GM18873 (cell line): ENCODE data around the gene OSGIN1.

ENCODE experiments used
- ATAC-seq: cut with Tn5 transposase; IDR thresholded peaks from one replicate; pipeline ENCODE4 v1.9.1; 2021; ENCODE audit warnings: mild to moderate bottlenecking, moderate library complexity, moderate number of reproducible peaks; ENCODE audit not compliant: unreplicated experiment, low FRiP score

Gene OSGIN1

DNA sequence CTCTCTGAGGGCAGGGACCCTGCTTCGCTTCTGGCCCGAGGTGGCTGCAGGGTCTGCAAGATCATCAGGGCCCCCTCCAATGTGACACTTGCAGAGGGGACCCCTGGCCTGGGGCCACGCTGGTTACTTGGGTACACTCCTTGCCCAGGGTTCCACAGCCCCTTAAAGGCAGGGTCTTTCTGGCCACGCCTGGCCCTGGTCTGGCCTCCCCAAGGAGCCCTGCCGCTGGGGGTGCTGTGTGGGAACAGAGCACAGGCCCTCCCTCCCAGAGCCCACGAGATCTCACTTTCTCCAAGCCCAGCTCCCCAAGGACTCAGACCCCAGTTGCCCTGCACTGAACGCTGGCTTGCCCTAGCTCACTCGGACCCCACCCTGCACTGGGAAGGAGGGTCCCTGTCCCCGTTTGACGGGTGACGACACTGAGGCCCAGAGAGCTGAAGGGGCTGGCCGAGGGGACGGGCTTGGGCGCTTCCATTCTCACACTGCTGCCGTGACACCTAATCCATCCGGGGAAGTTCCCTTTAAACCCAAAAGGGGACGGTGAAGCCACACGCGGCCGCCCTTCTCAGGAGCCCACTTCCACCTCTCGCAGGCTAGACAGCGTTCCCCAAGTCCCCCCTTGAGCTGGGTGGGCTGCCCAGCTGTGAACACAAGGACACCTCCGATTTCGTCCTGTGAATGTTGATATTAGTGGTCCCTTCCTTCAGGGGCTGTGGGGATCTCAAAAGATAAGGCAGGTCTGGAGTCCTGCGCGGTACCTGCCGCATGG lies 26.9 kb upstream of the OSGIN1 start:
- no peak for ATAC-seq

DNA sequence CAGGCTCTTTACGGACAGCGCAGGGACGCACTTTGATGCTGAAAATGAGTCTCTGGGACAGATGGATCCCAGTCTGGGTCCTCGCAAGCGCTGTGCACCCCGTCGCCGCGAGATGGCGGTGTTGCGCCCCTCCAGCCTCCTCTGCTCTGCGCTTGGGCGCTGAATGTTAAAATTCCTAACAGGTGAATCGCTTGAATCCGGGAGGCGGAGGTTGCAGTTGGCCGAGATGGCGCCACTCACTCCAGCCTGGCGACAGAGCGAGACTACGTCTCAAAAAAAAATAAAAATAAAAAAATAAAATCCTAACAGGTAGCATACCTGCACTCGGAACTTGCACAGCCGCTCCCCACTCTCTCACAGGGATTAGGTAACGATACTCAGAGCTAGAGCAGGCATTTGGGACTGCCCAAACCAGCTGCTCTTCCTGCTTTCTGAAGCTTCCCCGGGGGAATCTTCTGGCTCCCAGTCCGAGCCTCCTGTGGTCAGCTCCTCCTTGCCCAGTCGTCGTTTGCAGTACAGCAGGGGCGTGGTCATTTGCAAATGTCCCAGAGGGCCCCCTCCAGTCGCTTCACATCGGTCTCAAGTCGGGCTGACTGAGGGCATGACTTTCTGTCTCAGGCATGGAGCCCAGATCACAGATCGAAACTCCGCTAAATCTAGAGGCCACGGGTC lies 26.2 kb upstream of the OSGIN1 start:
- no peak for ATAC-seq

DNA sequence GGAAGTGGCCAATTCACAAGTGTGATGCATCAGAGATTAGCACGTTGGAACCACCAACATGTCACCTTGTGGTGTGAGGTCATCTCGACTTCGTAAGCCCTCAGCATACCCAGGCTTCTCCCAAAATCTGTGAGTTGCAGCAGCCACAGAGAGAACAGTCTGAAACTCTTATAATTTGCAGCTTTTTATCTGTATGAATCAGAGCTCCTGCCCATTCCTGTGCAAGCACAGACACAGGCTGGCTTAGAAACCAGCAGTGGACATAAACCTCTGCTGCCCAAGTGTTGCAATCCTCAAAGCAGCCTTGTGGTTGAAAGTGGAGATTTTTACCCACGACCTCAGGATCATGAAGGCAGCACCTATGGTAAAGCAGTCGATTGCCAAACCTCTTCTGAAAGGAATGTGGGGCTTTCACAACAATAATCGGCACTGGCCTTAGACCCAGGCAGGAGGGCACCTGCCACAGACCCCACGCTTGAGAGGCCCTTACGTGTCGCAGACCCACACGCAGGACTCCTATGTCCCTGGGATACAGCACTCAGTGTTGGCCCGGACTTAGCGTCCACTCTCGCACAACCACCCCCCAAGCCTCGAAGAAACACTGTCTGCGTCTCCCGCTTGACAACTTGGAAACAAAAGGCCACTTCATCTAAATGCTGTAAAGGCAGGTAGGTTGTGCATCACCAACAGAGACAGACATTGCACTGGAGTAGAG lies 24.5 kb upstream of the OSGIN1 start:
- no peak for ATAC-seq

DNA sequence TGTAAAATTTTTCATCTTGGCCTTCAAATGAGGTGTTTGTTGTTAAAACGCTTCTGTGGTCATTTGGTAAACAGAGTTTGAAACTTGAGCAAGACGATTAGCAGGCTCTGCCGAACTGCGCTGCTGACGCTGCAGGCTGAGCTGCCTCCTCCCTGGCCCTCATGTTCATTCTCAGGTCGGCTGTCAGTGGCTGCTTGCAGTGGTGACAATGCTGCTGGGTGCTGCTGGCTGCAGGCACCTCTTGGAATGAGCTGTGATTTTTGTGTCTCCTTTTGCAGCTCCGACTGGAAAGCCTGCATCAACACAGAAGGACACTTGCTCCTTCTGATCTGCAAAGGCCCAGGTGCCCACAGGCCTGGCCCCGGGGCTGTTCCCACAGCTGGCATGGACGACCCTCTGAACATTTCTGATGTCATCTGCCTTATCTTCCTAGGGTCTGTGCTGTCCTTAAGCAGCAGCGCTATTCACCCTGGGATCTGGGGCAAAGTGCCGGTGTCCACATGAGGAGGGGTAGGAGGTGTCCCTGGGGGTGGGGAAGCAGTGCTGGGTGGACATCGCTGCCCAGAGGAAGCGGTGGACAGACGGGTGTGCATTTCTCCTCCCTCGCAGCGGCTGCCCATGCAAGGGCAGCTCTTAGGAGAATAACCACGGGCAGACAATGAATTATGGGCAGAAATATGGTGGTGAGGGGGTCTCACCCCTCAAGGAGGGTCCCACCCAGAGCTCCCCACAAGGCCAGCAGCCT lies 23.1 kb upstream of the OSGIN1 start:
- ATAC-seq = no peak

DNA sequence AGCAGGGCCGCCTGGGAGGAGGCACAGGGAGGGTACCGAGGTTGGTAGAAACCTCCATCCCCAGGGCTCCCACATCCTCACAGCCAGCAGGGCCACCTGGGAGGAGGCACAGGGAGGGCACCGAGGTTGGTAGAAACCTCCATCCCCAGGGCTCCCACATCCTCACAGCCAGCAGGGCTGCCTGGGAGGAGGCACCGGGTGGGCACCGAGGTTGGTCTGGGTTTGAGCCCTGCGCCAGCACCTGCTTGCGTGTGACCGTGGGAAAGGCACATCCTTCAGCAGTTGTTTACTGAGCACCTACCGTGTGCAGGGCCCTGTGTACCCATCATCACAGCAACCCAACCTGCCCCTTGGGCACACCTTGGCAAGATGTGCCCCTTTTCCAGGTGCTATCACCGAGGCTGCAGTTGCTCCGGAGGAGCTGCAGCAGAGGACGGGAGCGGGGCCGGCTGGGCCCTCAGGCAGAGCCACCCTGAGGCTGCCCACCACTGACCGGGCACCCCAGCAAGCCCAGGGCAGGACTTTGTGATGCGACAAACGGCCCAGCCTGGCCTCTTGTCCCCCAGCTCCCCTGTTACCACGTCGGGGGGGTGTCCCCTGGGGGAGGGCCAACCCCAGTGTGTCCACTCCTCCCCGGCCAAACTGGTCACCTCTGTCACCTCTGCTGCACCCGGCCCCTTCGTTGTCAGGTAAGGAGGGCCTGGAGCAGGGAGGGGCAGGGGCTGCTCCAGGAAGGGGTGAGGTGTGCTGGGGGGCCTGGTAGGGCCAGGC lies 22.1 kb upstream of the OSGIN1 start:
- ATAC-seq = no peak

DNA sequence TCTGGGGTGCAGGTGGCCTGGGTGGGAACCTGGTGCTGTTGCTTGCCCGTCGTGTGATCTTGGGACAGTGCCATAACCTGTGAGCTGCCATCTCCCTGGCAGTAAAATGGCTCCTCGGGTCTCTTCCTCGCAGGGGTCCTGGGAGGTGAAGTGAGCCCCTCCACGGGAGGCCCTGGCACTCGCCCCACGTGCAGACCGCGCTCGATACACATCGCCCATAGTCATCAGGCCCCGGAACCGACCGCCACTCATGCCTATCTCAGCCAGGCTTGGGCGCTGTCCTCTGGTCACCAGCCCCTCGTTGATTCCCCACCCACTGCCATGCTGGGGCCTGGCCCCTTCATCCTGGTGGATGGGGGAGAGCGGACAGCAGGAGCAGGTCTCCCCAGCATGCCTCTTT lies 21.5 kb upstream of the OSGIN1 start:
- no peak for ATAC-seq

DNA sequence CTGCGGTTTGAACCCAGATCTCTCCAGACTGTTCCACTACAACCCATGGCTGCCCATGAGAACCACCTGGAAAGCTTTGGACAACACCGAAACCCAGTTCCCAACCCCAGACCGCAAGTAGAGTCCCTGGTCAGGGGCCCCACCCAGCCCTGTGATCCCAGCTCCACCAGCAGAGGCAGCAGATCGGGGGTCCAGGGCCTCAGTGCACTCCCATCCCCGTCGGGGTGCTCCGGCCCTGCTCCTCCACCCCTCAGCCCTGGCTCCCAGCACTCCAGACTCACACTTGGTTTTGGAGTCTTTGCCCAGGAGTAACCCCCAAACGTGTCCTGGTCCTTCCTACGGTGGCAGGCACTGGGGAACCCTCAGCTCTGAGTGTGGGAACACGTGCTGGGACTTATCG lies 20.7 kb upstream of the OSGIN1 start:
- no peak for ATAC-seq

DNA sequence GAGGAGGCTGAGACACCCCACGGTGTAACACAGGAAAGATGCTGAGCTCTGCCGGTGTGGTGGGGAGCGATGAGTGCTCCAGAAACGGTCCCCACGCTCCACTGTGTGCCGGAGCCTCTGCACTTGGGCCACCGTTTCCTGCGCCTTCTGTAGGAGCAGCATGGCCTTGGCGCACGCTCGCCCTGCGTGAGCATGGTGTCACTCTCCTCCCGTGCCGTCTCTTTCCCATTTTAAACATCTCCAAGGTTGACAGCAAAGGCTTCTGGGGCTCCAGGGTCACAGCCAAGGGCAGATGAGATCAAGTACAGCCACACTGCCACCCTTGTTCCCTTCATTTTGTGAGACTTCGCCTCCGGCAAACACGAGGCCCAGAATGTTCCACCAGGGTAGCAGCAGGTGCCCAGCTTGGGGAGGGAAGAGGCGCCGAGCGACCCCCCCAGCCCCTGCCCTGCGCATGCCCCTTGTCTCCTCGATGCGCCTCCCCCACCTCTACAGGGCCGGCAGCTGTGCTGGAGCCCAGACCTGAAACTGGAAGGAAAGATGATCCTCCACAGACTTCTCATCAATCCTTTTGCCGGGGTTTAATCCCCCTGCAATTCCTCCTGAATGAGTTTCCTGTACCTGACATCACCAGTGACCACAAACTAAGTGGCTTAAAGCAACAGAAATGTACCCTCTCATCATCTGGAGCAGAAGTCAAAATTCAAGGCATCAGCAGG lies 19.9 kb upstream of the OSGIN1 start:
- ATAC-seq = no peak

DNA sequence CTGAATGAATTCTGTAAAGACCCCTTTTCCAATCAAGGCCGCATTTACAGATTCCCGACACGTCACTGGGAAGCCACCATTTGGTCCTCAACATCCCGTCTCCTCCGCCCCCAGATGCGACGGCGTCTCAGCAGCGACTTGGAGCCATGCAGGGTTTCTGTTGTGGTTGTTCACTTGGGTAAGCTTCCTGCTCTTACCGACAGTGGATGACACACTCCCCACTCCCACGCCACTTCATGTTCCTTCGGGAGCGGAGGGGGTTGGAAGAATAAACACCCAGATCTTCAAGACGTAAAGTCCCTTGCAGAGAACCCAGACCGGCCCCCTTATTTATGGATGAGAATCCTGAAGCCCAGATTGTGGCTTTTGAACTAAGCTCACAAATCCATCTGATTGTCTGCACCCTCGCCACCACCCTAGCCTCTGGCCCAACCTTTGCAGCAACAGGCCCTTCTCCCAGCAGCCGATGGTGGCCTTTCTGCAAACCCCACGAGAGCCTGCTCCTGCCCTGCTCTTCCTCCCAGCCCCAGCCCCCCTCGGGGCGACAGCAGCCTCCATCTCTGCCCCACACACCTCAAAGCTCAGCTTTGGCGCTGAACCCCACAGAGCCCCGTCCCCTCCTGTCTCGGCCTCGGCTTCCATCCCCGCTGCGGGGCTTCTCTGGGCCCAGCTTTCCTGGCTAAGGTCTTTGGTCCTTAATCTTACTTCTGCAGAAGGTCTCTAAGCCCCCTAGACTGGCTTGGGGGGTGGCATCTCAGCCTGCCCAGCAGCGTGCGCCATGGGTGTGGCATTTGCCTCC lies 19.0 kb upstream of the OSGIN1 start:
- ATAC-seq = no peak

DNA sequence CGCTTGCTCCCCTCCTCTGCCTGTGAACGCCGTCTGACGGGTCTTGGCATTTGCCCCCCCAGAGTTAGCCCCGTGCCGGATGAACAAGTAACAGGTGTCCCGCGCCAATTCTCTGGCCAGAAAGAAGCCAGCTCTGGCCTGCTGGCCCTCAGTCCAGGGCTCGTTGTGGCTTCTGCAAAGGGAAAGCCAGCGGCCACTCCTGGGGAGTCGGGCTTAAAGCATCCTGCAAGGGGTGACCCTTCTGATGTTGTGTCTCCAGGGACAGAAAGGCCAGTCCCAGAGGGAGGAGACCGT lies 18.4 kb upstream of the OSGIN1 start:
- no peak for ATAC-seq

DNA sequence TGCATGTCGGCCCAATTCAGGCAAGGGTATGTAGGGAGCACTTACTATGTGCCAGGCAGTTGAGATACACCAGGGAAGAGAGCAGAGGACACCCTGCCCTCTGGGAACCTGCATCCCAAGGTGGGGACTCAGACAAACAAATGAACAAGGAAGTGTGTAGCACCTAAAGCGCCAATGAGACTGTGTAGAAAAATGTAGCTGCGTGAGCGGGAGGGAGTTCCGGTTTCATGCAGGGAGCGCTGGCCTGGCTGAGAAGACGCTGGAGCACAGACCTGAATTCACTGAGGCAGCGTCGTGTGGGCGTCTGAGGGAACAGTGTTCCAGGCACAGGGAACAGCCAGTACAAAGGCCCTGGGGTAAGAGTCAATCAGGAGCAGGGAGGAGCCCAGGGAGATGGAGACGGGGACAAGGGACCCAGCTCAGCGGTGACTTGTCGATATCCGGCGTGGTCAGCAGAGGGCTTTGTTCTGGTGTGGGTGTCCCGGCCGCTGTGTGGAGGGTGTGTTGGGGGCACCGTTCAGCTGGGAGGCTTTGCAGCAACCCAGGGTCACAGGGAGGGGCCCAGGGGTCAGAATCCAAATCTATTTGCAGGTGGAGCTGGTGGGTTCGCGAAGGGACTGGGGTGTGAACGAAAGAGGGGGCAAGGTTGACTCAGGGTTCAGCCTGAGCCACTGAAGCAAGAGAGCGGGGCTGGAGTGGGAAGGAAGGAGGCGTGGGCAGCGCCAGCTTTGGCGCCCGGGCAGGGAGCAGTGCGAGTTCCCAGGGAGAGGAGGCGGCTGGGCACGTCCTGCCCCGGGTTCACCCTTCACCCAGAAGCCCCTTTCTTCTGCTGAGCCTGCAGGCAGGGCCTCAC lies 17.8 kb upstream of the OSGIN1 start:
- ATAC-seq = no peak

DNA sequence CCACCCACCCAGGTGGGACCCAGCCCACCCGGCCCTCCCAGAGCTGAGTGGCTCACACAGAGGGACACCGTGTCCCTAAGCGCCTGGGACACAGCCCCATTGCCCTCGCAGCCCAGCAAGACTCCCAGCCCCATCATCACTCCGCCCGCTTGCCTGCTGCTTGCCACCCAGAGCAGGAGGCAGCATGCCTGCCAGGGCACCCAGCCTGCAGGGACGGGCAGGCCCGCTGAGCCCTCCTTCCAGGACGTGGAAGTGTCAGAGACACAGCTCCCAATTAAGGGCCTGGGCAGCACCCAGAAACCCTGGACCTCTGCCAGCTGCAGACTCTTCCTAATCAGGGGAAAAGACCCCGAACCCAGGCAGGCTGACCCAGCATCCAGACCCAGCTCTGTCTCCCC lies 17.2 kb upstream of the OSGIN1 start:
- no peak for ATAC-seq

DNA sequence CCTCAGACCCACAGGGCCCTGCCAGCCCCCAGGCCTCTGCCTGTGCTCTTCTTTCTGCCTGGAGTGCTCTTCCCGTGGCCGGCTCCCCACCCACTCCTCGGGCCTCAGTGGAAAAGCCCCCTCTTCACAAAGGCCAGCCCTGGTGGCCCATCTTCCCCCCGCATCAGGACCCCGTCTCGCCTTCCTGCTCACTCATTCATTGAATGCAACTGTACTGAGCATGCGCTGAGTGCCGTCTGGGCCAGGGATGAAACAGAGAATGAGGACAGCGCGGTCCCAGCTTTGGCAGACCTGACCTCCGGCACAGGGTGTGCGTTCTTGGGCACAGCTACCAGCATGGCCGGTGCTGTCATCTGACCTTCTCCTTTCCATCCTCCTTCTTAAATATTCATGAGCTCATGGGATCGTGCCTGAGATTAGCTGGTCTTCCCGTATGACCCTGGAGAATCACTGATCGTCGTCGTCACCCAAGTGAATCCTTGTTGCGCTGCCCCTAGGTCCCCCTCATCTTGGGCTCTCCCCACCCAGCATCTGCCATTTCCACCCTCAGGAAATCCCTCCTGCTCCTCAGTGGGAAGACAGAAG lies 16.4 kb upstream of the OSGIN1 start:
- ATAC-seq = no peak

DNA sequence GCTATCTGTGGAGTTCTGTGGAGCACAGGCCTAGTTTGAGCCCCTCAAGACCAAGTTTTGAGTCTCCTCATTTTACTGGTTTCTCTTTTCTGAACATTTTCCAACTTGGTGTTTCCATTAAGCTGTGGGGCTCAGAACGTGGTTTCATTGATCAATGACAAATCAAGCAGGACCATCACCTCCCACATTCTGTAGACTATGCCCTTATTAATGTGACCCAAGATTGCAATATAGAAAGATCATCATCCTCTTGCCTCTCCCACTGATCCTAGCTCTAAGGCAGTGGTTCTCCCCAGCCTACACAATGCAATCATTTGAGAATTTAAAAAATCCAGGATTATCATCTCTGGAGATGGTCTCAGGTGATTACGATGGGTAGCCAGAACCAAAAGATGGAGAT lies 15.8 kb upstream of the OSGIN1 start:
- ATAC-seq = no peak

DNA sequence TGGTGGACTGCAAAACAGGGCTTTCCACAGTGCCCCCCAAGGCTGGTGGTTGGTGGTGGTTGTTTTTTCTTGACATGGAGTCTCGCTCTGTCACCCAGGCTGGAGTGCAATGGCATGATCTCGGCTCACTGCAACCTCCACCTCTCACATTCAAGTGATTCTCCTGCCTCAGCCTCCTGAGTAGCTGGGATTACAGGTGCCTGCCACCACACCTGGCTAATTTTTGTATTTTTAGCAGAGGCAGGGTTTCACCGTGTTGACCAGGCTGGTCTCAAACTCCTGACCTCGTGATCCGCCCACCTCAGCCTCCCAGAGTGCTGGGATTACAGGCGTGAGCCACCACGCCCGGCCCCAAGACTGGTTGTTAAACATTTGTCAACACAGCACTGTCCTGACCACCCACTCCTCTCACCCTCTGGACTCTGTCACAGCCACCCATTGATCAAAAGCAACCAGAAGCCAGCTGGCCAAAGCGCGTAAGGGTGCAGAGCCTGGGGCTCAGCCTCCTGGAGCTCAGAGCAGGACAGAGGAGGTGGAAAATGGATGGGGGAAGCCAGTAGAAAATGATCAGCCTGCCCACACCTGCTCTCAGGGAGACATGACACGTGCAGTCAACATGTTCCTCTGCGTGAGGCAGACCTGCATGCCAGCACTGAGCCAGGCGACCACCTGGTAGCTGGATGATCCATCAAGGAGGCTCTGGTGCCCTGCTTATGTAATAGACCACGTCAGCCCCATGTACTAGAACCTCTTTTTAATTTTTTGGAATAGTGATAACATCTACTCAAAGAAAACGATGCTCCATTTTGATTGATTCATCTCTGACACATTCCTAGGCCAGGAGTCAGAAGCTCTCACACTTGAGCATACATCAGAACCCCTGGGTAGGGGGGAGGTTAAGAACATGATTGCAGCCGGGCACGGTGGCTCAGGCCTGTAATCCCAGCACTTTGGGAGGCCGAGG lies 14.8 kb upstream of the OSGIN1 start:
- no peak for ATAC-seq

DNA sequence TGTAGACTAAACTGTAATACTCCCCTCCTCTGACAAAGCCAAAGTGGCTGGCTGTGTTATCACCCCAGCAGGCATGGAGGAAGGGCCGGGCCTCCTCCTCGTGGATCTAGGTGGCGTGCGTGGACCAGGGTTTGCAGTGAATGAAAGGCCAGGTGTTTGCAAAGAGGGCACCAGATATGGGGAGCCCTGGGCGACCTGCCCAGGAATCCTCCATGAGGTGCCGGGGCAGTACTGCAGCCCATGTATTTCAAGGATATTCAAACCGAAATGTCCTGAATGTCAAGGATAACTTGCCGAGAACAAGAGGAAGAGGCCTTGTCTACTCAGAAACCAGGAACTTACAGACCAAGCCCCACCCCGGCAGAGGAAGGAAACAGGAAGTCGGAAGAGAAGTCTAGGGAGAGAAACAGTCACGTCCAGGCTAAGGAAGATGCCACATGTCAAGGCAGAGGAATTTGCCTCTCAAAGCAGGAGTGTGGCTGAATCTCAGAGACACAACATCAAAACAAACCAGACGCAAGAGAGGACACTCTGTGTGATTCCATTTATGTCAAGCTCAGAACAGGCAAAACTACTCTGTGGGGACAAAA lies 13.7 kb upstream of the OSGIN1 start:
- ATAC-seq = no peak
